Vagina (tissue), 2 donors: ENCODE measurements around the gene ANHX. TPM values are rescaled to one million over a fixed set of nuclear protein-coding genes. Genes with fewer than 3 reads are reported as not detected.
A peak's percentile ranks its signal among the peaks of the same experiment; 100 is the strongest.

Experiments used
- DNase-seq, 2 donors: peaks; one replicate each; pipeline ENCODE4 v3.0.0-alpha.2; 2017; ENCODE audit errors: extremely low spot score in 2 of 2
- H3K27ac ChIP-seq: fragments of 200-600 bp; sonication (generic); one replicate; pipeline ENCODE4 v1.5.1; 2019
- H3K27me3 ChIP-seq: fragments of 200-600 bp; sonication (generic); one replicate; pipeline ENCODE4 v1.5.1; 2019
- H3K36me3 ChIP-seq, 2 donors: fragments of 200-600 bp; sonication (generic); one replicate each; pipeline ENCODE4 v1.5.1; 2017 to 2019
- H3K4me1 ChIP-seq: fragments of 200-600 bp; sonication (generic); one replicate; pipeline ENCODE4 v1.5.1; 2019
- H3K4me3 ChIP-seq, 2 donors: fragments of 200-600 bp; sonication (generic); 1 replicate in 1 of 2; 2 replicates in 1 of 2; pipeline ENCODE4 v1.5.1; 2016 to 2019
- H3K9me3 ChIP-seq: fragments of 200-600 bp; sonication (generic); one replicate; pipeline ENCODE4 v1.5.1; 2019
- CTCF ChIP-seq, 3 experiments: fragments of 450-650 bp in 2 of 3; fragments of 200-600 bp in 1 of 3; sonication (generic) in 1 of 3; IDR thresholded peaks; one replicate each; pipeline ENCODE4 v1.5.1; 2017 to 2019; ENCODE audit warnings: antibody characterized with exemption in 3 of 3, mild to moderate bottlenecking in 2 of 3, moderate library complexity in 2 of 3
- POLR2A ChIP-seq, 2 donors: fragments of 450-650 bp; IDR thresholded peaks; one replicate each; pipeline ENCODE4 v1.6.1; 2017; ENCODE audit warnings: antibody characterized with exemption in 2 of 2, mild to moderate bottlenecking in 2 of 2, moderate library complexity in 2 of 2
- POLR2AphosphoS5 ChIP-seq, 2 donors: sonication (generic); formaldehyde crosslinking; IDR thresholded peaks; one replicate each; pipeline ENCODE4 v1.9.0; 2017; ENCODE audit warnings: antibody characterized with exemption in 2 of 2, mild to moderate bottlenecking in 2 of 2, low read depth in 1 of 2; ENCODE audit not compliant: insufficient read depth in 1 of 2
- intact Hi-C: fragments of 100-400 bp; cut with DNase I; formaldehyde crosslinking; loops from one replicate; pipeline ENCODE4 v1.15.1; 2023
- total RNA-seq: library from RNA; depleted of rRNA; stranded (reverse); fragments of >200 nt; gene quantifications from one replicate; pipeline ENCODE4 v1.2.3, GENCODE V29; 2016

ANHX gene
- total RNA-seq, 1 donor from 2014 or later, result not detected

DNA sequence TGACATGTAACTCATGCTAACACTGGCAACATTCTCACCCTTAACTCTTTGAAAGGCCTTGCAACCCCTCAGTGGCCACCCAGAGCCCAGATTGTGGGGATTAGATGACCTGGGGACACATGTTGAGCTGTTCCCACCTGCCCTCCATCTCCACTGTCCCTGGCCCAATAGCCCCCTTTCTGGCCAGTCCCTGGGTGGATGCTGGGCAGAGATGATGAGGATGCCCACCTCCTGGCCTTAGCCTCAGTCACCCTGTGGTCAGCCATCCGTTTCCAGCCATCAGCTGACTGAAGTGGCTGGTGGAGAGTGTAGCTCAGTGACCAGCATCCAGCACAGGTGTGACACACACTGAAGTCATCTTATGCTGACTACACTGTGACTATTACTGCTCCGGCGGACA is 4.7 kb downstream of the ANHX start:
- no peaks in the 10 kb centered on the region for H3K4me1 ChIP-seq
- intact Hi-C loops, result no loop called here
- no peaks in the 10 kb centered on the region for H3K27me3 ChIP-seq
- H3K36me3 ChIP-seq, result no peaks in the 10 kb centered on the region
- H3K4me3 ChIP-seq, result no peak overlapping the region
- TF ChIP-seq POLR2AphosphoS5 (IDR thresholded peaks at IDR 0.05; ENCODE audit: insufficient read depth in 1 of 2, low read depth in 1 of 2) (no peak), POLR2A (IDR thresholded peaks at IDR 0.05) (no peak), CTCF (IDR thresholded peaks at IDR 0.05) (no peak)
- no peaks in the 10 kb centered on the region for H3K9me3 ChIP-seq
- no peak for DNase-seq
- H3K27ac ChIP-seq, result no peak overlapping the region

DNA sequence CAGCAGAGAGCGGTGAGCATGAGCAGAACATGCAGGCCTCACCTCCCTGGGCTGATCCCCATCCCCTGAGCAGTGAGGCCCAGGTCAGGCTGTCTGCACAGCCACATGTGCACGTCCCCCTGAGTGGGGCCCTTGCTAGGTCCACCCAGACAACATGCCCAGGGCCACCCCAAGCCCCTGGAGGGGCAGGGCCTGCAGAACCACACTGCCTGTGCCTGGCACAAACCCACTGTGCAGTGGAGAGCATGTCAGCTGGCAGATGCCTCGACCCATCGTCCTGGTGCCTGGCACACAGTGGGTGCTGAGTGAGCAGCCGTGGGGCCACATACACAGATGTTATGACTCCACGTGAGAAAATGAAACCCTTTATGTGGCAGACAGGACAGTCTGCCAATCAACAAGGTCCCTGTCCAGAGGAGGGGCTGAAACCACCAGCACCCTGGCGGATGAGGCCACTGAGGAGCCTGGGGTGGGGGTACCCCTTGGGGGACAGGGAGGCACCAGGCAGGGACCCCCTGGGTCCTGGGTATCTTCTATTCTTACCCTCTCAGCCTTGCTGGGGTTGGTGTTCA is 8.3 kb downstream of the ANHX start:
- Histone ChIP-seq H3K36me3 (no peaks in the 10 kb centered on the region), H3K27me3 (no peaks in the 10 kb centered on the region), H3K4me1 (no peaks in the 10 kb centered on the region), H3K9me3 (no peaks in the 10 kb centered on the region), H3K4me3 (no peak overlapping the region), H3K27ac (no peak overlapping the region)
- intact Hi-C loops, result no loop called here
- TF ChIP-seq CTCF (IDR thresholded peaks at IDR 0.05), result no peak
- no peak for DNase-seq

- intact Hi-C loops, result no loop called here
- DNase-seq, result no peak
- Histone ChIP-seq H3K4me3 (no peak overlapping the region), H3K27ac (no peak overlapping the region), H3K36me3 (no peaks in the 10 kb centered on the region), H3K9me3 (no peaks in the 10 kb centered on the region), H3K4me1 (no peaks in the 10 kb centered on the region), H3K27me3 (no peaks in the 10 kb centered on the region)
- TF ChIP-seq POLR2AphosphoS5 (IDR thresholded peaks at IDR 0.05; ENCODE audit: insufficient read depth in 1 of 2, low read depth in 1 of 2) (no peak), POLR2A (IDR thresholded peaks at IDR 0.05) (no peak)
Observed at GRCh38 chr12:133226690-133227089, 9.0 kb downstream of the ANHX start.

DNA sequence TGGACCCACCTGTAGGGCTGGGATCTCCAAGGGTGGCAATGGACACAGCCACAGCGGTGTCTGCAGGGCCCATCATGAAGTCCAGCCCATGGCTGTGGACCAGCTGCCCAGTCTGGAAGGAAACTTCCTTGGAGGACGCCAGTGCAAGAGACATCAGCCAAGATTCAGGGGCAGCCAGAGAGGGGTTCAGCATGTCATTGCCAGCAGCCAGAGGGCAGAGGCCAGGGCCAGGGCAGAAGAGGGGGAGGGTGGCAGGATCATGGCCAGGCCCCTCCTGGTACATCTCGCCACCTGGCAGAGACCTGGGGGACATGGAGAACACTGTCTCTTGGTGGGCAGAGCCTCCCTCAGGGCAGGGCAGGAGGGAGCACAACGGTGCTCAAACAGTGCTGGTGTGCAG is 10.2 kb downstream of the ANHX start:
- TF ChIP-seq POLR2AphosphoS5 (IDR thresholded peaks at IDR 0.05; ENCODE audit: insufficient read depth in 1 of 2, low read depth in 1 of 2) (no peak), CTCF (IDR thresholded peaks at IDR 0.05) (no peak), POLR2A (IDR thresholded peaks at IDR 0.05) (no peak)
- H3K4me3 ChIP-seq, result no peak overlapping the region
- no peak overlapping the region for H3K27ac ChIP-seq
- no peaks in the 10 kb centered on the region for H3K27me3 ChIP-seq
- intact Hi-C loops, result no loop called here
- peak in 1 of 2 donors; percentile 74 for DNase-seq
- H3K36me3 ChIP-seq, result no peaks in the 10 kb centered on the region
- no peaks in the 10 kb centered on the region for H3K9me3 ChIP-seq
- H3K4me1 ChIP-seq, result no peaks in the 10 kb centered on the region

DNA sequence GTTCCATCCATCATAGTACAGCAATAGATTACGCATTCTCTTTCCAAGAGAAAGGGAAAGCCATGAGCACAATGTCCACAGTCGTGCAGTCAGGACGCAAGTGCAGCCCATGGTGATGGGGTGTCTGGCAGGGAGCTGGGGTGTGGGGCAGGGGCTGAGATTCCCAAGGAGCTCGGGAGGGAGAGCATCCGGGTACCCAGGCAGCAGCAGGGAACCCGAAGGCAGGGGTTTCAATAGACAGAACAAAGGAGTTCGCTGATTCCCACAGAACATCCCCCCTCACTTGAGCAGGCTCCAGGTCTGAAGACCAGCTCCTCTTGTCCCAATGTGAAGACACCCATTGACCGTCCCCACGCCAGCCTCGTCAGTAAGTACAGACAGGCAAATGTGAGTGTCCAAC is 13.5 kb downstream of the ANHX start:
- H3K9me3 ChIP-seq, result no peaks in the 10 kb centered on the region
- H3K36me3 ChIP-seq, result no peaks in the 10 kb centered on the region
- no peak overlapping the region for H3K4me3 ChIP-seq
- no peak for DNase-seq
- no peak for TF ChIP-seq POLR2AphosphoS5 (IDR thresholded peaks at IDR 0.05; ENCODE audit: insufficient read depth in 1 of 2, low read depth in 1 of 2)
- TF ChIP-seq POLR2A (IDR thresholded peaks at IDR 0.05), result no peak
- no peak for TF ChIP-seq CTCF (IDR thresholded peaks at IDR 0.05)
- no peak overlapping the region for H3K27ac ChIP-seq
- no peaks in the 10 kb centered on the region for H3K27me3 ChIP-seq
- intact Hi-C loops, result no loop called here
- H3K4me1 ChIP-seq, result no peaks in the 10 kb centered on the region
